ENCODE measurements around the gene ZC3H13. TPM values are rescaled to one million over a fixed set of nuclear protein-coding genes. Genes with fewer than 3 reads are reported as not detected.
A peak's percentile ranks its signal among the peaks of the same experiment; 100 is the strongest.

ZC3H13 gene
- total RNA-seq, 2 donors from 2014 or later = 21.8 to 39.5 TPM

- H3K27me3 ChIP-seq (replicated peaks; ENCODE audit: insufficient read depth) = no peaks in the 10 kb centered on the region
- no peak for TF ChIP-seq CTCF (IDR thresholded peaks at IDR 0.05)
- peak overlapping the region; percentile 94 to 96 for H3K27ac ChIP-seq
- no peak for DNase-seq (ENCODE audit: low spot score)
- peak overlapping the region; percentile 95 for H3K4me3 ChIP-seq
- H3K4me1 ChIP-seq (ENCODE audit: control insufficient read depth in 1 of 2, low read depth in 2 of 2) = peaks cover 22 to 32% of the 10 kb centered on the region in 2 donors
- no peaks in the 10 kb centered on the region for H3K36me3 ChIP-seq
- peak; percentile 58 for ATAC-seq (ENCODE audit: insufficient number of reproducible peaks, low FRiP score, low read depth)
- H3K9me3 ChIP-seq = no peaks in the 10 kb centered on the region
Measured at GRCh38 chr13:46051968-46052318, 603 bp downstream of the ZC3H13 start.

- H3K4me3 ChIP-seq = no peak overlapping the region
- no peaks in the 10 kb centered on the region for H3K9me3 ChIP-seq
- no peaks in the 10 kb centered on the region for H3K36me3 ChIP-seq
- no peak for TF ChIP-seq CTCF (IDR thresholded peaks at IDR 0.05)
- no peak overlapping the region for H3K27ac ChIP-seq
- H3K4me1 ChIP-seq (ENCODE audit: control insufficient read depth in 1 of 2, low read depth in 2 of 2) = peaks cover 22 to 32% of the 10 kb centered on the region in 2 donors
- ATAC-seq (ENCODE audit: insufficient number of reproducible peaks, low FRiP score, low read depth) = no peak
- no peak for DNase-seq (ENCODE audit: low spot score)
- H3K27me3 ChIP-seq (replicated peaks; ENCODE audit: insufficient read depth) = no peaks in the 10 kb centered on the region
Measured at GRCh38 chr13:46050771-46051170, 1.8 kb downstream of the ZC3H13 start.

- DNase-seq (ENCODE audit: low spot score) (no peak), ATAC-seq (ENCODE audit: insufficient number of reproducible peaks, low FRiP score, low read depth) (no peak)
- Histone ChIP-seq H3K27me3 (replicated peaks; ENCODE audit: insufficient read depth) (no peaks in the 10 kb centered on the region), H3K9me3 (no peaks in the 10 kb centered on the region), H3K27ac (no peak overlapping the region), H3K4me1 (ENCODE audit: control insufficient read depth in 1 of 2, low read depth in 2 of 2) (peaks cover 8 to 10% of the 10 kb centered on the region in 2 donors), H3K4me3 (no peak overlapping the region), H3K36me3 (no peaks in the 10 kb centered on the region)
- TF ChIP-seq CTCF (IDR thresholded peaks at IDR 0.05) = no peak
Measured at GRCh38 chr13:46045424-46045823, 7.1 kb downstream of the ZC3H13 start.

- Histone ChIP-seq H3K4me3 (no peak overlapping the region), H3K4me1 (ENCODE audit: control insufficient read depth in 1 of 2, low read depth in 2 of 2) (no peaks in the 10 kb centered on the region), H3K36me3 (no peaks in the 10 kb centered on the region), H3K9me3 (no peaks in the 10 kb centered on the region), H3K27ac (no peak overlapping the region), H3K27me3 (replicated peaks; ENCODE audit: insufficient read depth) (no peaks in the 10 kb centered on the region)
- no peak for TF ChIP-seq CTCF (IDR thresholded peaks at IDR 0.05)
- ATAC-seq (ENCODE audit: insufficient number of reproducible peaks, low FRiP score, low read depth) (no peak), DNase-seq (ENCODE audit: low spot score) (no peak)
Measured at GRCh38 chr13:46043647-46044046, 8.9 kb downstream of the ZC3H13 start.

- Histone ChIP-seq H3K27me3 (replicated peaks; ENCODE audit: insufficient read depth) (no peaks in the 10 kb centered on the region), H3K4me1 (ENCODE audit: control insufficient read depth in 1 of 2, low read depth in 2 of 2) (no peaks in the 10 kb centered on the region), H3K9me3 (no peaks in the 10 kb centered on the region), H3K36me3 (no peaks in the 10 kb centered on the region), H3K27ac (no peak overlapping the region), H3K4me3 (no peak overlapping the region)
- no peak for TF ChIP-seq CTCF (IDR thresholded peaks at IDR 0.05)
- DNase-seq (ENCODE audit: low spot score) (no peak), ATAC-seq (ENCODE audit: insufficient number of reproducible peaks, low FRiP score, low read depth) (no peak)
Measured at GRCh38 chr13:46041419-46041839, 11.1 kb downstream of the ZC3H13 start.

Data from thoracic aorta (tissue), 2 donors.